GM12892 (cell line): Measurements from ENCODE around the gene MREG.
"Not testable (repeated sequence)": the region's sequence is repeated elsewhere in the genome, so short reads cannot be mapped to it uniquely, and the experiment has no call there.

Source experiments
- DNase-seq: peaks from one replicate; pipeline ENCODE4 v3.0.0; 2011; ENCODE audit not compliant: insufficient read length
- FAIRE-seq: peaks from 2 replicates; lab custom pipeline; 2011; peaks lifted over from hg19 to GRCh38; lab: Jason Lieb, UNC
- POLR2A ChIP-seq: IDR thresholded peaks from 2 replicates; pipeline ENCODE4 v1.6.1; 2011; ENCODE audit warnings: low read depth, low read length, control low read depth
- POLR2AphosphoS5 ChIP-seq: IDR thresholded peaks from 2 replicates; pipeline ENCODE4 v1.6.1; 2011; ENCODE audit warnings: low read depth, low read length, control low read depth
- TAF1 ChIP-seq: IDR thresholded peaks from 2 replicates; pipeline ENCODE4 v1.6.1; 2011; ENCODE audit warnings: low read depth, mild to moderate bottlenecking, control low read depth, low read length, borderline replicate concordance

MREG gene

GRCh38 chr2:215979620-215980019, 33.7 kb downstream of the MREG start:
- DNase-seq = no peak
- TF ChIP-seq POLR2AphosphoS5 = no peak
- TF ChIP-seq TAF1 = no peak
- no peak for TF ChIP-seq POLR2A
- no peak for FAIRE-seq

DNA sequence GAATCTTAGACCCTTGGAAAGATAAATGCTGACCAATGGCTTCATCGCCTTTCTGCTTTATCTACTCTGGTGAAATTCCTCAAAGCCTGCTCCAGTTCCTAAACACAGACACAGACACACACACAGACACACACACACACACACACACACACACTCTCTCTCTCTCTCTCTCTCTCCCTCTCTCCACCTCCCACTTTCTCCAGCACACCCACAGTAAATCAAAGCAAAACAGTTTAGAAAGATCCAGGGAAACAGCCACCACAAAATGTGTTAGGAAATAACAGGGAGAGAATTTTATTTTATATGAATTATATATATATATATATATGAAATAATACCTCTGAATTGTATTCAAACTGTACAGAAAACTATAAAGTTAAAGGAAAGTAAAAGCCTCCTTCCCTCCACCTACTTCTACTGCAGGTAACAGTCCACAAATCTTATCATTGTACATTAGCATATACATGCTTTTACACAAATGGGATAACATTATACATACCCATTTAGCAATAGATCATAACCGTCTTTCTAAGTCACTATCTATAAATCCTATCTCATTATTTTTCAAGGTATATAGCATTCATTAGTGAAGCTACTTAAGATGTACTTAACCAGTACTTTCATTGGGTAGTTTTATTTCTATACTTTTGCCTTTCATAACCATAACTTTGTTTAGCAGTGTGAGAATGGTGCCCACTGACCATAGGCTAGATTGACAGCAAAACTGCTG, 38.5 kb downstream of the MREG start:
- TF ChIP-seq POLR2AphosphoS5 (no peak), TAF1 (no peak), POLR2A (no peak)
- FAIRE-seq (no peak), DNase-seq (no peak)

GRCh38 chr2:215973954-215974699, 39.2 kb downstream of the MREG start:
- no peak for TF ChIP-seq POLR2A
- TF ChIP-seq TAF1 = no peak
- no peak for TF ChIP-seq POLR2AphosphoS5
- no peak for FAIRE-seq
- DNase-seq = no peak

DNA sequence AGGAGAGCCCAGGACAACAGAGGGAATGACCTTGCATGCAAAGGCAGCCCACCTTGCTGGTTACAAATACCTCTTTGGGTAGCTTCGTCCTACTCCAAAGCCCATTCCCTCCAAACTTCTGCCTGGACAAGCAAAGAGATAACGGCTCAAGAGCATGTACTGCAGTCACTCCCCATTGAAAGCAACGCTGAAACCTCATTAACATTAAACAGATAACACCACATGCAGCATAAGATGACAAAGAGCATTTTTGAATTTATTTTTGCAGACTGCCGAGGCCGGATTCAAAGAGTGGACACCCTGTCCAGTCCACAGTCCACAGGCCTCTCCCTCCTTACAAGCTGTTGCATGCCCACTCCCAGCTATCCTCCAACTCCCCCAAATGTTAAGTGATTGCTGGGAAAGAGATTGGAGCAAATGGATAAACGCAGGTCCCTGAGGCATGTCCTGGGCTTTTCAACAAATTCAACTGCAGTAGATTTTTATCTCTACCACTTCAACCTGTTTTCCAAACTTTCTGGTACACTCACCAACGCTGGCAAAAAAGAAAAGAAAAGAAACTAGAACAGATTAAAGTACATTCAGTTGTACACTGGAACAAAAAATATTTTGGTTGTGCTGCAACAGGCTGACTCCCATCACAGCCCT, 40.1 kb downstream of the MREG start:
- TF ChIP-seq POLR2AphosphoS5 (no peak), POLR2A (no peak), TAF1 (no peak)
- FAIRE-seq (no peak), DNase-seq (no peak)

DNA sequence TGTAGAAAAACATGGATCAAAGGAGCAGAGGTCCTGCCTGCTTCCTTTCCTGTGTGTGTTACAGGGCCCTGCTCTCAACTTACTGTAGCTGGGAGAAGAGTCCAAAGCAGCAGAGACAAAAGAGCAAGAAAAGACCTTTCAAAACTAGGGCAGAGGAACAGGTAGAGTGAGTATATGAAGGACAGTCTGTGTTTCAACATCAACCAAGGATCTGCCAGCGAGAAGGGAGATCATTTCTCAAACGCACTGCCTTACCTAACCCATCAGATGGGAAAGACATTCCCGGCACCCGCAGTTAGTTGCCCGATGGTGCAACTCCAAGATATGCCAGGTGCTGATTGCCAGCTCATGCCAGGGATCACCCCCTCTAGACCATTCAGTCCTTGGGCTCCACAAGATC, 41.7 kb downstream of the MREG start:
- TF ChIP-seq POLR2A (no peak), POLR2AphosphoS5 (no peak), TAF1 (no peak)
- DNase-seq (no peak), FAIRE-seq (no peak)

DNA sequence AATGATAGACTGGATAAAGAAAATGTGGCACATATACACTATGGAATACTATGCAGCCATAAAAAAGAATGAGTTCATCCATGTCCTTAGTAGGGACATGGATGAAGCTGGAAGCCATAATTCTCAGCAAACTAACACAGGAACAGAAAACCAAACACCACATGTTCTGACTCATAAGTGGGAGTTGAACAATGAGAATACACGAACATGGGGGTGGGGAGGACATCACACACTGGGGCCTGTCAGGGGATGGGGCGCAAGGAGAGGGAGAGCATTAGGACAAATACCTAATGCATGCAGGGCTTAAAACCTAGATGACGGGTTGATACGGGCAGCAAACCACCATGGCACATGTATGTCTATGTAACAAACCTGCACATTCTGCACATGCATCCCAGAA, 42.5 kb downstream of the MREG start:
- not testable (repeated sequence) for DNase-seq, FAIRE-seq

GRCh38 chr2:215970425-215970824, 42.9 kb downstream of the MREG start:
- FAIRE-seq (no peak), DNase-seq (no peak)
- no peak for TF ChIP-seq POLR2A
- no peak for TF ChIP-seq POLR2AphosphoS5
- TF ChIP-seq TAF1 = no peak

GRCh38 chr2:215969131-215969841, 44.1 kb downstream of the MREG start:
- no peak for DNase-seq
- FAIRE-seq = no peak
- TF ChIP-seq POLR2AphosphoS5 = no peak
- no peak for TF ChIP-seq POLR2A
- TF ChIP-seq TAF1 = no peak

GRCh38 chr2:215968499-215968898, 44.9 kb downstream of the MREG start:
- FAIRE-seq (no peak), DNase-seq (no peak)
- TF ChIP-seq POLR2A = no peak
- no peak for TF ChIP-seq POLR2AphosphoS5
- no peak for TF ChIP-seq TAF1

DNA sequence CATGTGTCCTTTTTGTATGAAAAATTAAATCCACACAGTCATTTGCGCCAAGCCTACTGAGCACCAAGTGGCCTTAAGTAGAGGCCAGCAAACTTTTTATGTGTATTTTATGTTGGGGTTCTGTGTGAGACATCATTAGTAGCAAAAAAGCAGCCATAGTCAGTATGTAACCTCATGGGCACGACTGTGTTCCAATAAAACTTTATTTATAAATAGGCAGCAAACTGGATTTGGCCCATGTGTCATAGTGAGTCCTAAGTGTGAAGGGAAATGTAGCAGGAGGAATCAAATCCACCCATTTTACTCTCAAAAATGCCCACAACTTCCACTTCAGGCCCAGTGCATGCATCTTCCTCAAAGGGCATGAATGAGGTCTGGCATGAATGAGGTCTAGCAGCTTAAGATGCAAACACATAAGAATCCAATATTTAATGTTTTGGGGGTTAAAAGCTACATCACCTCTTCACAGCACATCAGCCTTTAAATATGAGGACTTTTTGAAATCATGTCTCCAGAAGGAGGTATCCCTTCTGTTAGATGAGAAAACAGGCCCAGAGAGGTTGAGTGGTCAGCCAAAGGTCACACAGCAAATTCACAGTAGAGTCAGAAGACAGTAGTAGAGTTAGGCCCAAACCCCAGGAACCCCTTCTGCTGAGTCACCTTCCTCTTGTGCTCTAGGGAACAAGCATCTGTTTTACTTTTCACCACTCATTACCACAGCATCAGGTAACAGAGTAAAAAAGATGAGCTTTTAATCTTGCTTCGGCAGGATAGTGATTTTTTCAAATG, 45.6 kb downstream of the MREG start:
- TF ChIP-seq TAF1 (no peak), POLR2AphosphoS5 (no peak), POLR2A (no peak)
- FAIRE-seq (peak; percentile 38), DNase-seq (no peak)

DNA sequence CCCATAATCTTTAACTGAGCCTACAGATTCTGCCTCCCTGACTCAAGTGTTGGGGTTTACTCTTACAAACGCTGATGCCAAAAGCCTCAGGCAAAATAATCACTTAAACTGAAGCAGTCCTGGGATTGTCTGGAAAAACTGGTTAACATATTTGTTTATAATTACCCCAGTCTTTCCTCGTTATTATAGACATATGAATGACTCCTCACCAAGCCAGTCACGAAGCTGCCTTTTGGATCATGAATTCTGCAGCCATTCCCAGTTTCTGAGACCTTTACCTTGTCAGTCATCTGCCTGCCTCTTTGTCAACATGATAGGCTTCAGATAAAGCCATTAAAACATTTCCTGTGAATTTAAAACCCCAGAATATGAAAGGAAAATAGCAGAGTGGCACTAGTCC, 46.4 kb downstream of the MREG start:
- no peak for DNase-seq
- TF ChIP-seq TAF1 = no peak
- TF ChIP-seq POLR2AphosphoS5 = no peak
- no peak for FAIRE-seq
